ENCODE measurements around the gene GGTA1.
"Not testable (repeated sequence)": the region's sequence is repeated elsewhere in the genome, so short reads cannot be mapped to it uniquely, and the experiment has no call there.

Gene GGTA1

GRCh38 chr9:121472446-121472845 is 27.2 kb downstream of the GGTA1 start:
- in situ Hi-C loops (cut with MboI; ENCODE audit: low pct_unique_long_range_greater_than_20kb, low sequenced_read_pairs): no loop called here

GRCh38 chr9:121466142-121466541 is 33.5 kb downstream of the GGTA1 start:
- in situ Hi-C loops (cut with MboI; ENCODE audit: low pct_unique_long_range_greater_than_20kb, low sequenced_read_pairs): no loop called here
- DNase-seq: no peak

More at GRCh38 chr9:121472446-121472845, 27.2 kb downstream of the GGTA1 start:
- DNase-seq: no peak

GRCh38 chr9:121464968-121465367 is 34.7 kb downstream of the GGTA1 start:
- in situ Hi-C loops (cut with MboI; ENCODE audit: low pct_unique_long_range_greater_than_20kb, low sequenced_read_pairs): no loop called here
- no peak for DNase-seq

DNA sequence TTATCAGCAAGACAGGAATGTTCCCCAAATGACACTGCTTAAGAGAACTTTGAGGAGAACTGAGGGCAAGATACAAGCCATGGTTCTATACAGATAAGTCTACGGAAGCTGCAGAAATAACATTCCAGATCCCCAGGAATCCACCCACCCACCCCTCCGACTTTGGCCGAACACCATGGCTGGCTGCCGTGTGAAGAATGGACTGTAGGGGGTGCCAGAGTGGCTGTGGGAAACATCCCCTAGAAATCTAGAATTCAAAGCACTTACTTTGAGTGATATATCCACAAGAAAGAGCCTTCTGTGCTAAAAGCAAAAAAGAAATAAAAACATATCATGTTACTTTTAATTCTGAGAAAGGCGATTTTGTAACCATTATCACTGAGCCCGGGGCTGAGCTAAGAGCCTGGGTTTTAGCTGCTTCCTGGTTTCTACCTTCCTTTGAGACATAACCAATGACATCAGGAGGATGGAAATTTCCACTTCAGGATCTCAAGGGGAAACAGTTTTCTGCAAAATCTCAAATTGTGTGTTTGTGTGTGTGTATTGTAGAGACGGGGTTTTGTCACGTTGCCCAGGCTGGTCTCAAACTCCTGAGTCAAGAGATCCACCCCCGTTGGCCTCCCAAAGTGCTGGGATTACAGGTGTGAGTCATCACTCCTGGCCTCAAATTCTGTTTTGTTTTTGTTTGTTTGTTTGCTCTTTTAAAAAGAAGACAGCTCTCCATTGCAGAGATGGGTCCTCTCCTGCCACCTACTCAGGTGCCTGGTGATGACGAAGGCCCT is 36.4 kb downstream of the GGTA1 start:
- in situ Hi-C loops (cut with MboI; ENCODE audit: low pct_unique_long_range_greater_than_20kb, low sequenced_read_pairs): no loop called here
- DNase-seq: peak; percentile 61

DNA sequence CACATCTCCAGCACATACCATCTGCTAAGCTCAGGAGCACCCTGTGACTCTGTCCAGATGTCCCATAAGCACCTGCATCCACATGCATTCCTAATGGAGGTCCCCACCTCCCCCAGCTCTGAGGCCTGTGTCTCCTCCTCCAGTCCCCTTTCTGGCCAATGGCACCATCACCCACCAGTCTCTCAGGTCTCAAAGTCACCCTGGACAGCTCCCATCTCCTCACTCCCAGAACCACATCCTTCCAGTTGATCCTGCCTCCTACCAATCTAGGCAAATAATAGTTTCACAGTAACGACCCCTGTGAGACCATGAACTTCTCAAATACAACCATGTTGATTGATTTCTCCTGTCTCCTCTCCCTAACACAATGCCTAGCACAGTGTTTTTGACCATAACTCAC is 40.1 kb downstream of the GGTA1 start:
- in situ Hi-C loops (cut with MboI; ENCODE audit: low pct_unique_long_range_greater_than_20kb, low sequenced_read_pairs): no loop called here
- DNase-seq: no peak

- DNase-seq; in situ Hi-C loops (cut with MboI; ENCODE audit: low pct_unique_long_range_greater_than_20kb, low sequenced_read_pairs): not testable (repeated sequence)
Measured at GRCh38 chr9:121458449-121458848, 41.2 kb downstream of the GGTA1 start.

DNA sequence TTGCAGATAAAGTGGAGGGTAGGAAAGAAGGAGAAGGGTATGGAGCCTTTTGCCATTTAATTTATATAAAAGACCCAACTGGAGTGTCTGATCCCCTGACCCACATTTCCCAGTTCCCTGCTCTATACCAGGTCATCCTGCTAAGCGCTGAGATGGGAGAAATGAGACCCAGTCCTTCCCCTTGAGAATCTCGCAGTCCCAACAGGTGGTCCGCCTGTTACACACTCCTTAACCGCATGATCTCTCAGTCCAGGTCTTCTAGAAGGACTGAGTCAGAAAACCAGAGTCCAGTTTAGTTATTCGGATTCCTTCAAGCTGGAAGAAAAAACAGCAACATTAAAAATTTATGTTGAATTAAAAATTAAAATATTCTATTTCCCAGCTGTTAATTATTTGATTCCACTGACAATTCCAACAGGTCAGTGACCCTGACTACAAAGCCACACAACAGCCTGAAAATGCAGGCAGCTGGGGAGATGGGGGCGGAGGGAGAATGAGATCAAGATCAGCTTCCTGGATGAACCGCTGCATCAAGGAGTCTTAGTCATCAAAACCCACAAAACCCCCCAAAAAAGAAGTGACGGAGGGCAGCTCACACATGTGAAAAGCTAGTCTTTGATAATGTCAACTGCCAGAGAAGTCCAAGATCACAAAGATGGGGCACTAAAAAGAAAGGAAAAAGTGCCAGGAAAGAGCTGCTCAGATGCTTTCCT is 44.0 kb downstream of the GGTA1 start:
- DNase-seq: peak; percentile 40
- in situ Hi-C loops (cut with MboI; ENCODE audit: low pct_unique_long_range_greater_than_20kb, low sequenced_read_pairs): no loop called here

GRCh38 chr9:121454972-121455371 is 44.7 kb downstream of the GGTA1 start:
- no peak for DNase-seq
- in situ Hi-C loops (cut with MboI; ENCODE audit: low pct_unique_long_range_greater_than_20kb, low sequenced_read_pairs): no loop called here

DNA sequence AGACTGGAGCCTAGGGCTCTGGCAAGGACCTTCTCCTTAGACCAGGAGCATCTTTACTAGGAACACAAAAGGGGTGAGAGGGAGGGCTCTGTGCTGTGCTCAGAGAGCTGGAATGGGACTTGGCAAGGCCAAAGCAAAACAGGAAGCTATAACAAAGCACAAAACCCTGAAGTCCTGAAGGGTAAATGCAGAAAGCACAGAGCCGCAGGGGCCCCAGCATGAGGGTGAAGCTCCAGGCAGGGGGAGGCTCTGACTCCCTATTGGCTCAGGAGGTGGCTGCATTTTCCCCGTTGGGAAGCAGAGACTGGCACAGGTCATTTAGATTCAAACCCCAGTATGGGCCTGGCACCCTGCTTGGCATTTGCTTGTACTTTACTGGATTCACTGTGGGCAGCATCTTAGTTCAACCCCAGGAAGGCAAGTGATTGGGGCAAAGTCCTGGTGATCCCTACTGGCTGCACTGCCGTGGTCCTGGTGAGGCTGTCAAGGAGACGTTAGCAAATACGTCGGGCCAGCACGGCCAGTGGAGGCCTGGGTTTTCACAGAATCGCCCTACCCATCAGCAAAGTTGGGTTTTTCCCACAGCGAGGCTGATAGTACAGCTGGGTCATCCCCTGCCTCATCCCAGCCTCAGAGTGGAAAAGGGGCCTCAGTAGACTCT is 46.3 kb downstream of the GGTA1 start:
- in situ Hi-C loops (cut with MboI; ENCODE audit: low pct_unique_long_range_greater_than_20kb, low sequenced_read_pairs): no loop called here
- no peak for DNase-seq

DNA sequence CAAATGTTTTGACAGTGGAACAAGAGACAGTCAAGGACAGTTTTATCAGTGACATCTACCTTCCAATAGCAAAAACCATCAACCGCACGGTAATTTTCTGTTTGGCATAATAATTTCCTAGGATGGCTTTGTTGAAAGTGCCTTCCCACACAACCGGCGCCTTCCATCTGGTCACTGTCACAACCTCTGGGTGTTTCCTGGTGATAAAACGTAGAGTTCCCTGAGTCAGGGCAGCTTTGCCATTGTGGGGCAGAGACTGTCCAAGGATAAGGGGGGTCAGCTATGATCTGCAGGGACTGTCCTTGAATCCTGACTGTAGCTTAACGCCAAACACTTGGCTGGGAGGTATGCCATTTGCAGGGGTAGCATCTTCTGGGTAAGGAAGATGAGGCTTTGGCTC is 47.6 kb downstream of the GGTA1 start:
- in situ Hi-C loops (cut with MboI; ENCODE audit: low pct_unique_long_range_greater_than_20kb, low sequenced_read_pairs): no loop called here
- DNase-seq: no peak

DNA sequence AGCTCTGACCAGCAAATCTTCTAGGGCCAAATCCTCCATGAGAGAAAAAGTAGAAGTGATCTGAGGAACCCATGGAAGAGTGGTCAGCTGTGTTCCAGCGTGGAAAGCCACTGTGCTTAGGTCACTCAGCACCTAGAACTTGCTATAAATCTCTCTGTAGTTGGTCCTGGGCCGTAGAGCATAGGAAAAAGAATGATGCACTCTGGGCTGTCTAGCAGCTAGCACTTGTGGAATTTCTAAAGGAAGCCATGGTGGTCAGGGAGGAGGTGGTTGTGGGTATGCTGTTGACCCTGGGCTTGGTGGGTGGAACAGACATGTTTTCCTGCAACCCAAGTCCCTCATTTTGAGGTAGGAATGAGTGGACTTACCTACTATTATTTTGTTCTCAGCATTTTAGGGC is 48.1 kb downstream of the GGTA1 start:
- in situ Hi-C loops (cut with MboI; ENCODE audit: low pct_unique_long_range_greater_than_20kb, low sequenced_read_pairs): no loop called here
- no peak for DNase-seq

DNA sequence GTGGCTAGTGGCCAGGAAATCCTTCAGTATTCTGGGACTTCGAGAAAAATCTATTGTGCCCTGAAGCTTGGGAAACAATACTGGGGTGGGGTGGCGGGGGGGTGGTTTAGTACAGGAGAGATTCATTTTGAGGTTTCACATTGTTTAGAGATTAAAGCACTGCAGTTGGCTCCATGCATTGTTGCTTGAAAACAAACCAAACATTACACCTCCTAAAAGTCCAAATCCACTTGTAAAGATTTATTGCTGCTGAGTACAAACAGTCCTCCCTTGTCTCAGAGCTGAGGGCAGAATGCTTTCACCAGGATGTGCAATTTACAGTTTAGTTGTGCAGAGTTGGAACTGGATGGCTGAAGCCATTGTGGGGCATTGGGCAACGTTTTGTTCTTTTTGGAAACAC is 49.4 kb downstream of the GGTA1 start:
- no peak for DNase-seq
- in situ Hi-C loops (cut with MboI; ENCODE audit: low pct_unique_long_range_greater_than_20kb, low sequenced_read_pairs): no loop called here

GRCh38 chr9:121449786-121450185 is 49.9 kb downstream of the GGTA1 start:
- in situ Hi-C loops (cut with MboI; ENCODE audit: low pct_unique_long_range_greater_than_20kb, low sequenced_read_pairs): no loop called here
- no peak for DNase-seq

- DNase-seq: peak; percentile 57
- in situ Hi-C loops (cut with MboI; ENCODE audit: low pct_unique_long_range_greater_than_20kb, low sequenced_read_pairs): no loop called here
Measured at GRCh38 chr9:121447321-121447834, 52.3 kb downstream of the GGTA1 start.

GRCh38 chr9:121445986-121446385 is 53.7 kb downstream of the GGTA1 start:
- in situ Hi-C loops (cut with MboI; ENCODE audit: low pct_unique_long_range_greater_than_20kb, low sequenced_read_pairs): no loop called here
- DNase-seq: peak; percentile 28

- DNase-seq: no peak
- in situ Hi-C loops (cut with MboI; ENCODE audit: low pct_unique_long_range_greater_than_20kb, low sequenced_read_pairs): no loop called here
Measured at GRCh38 chr9:121443981-121444380, 55.7 kb downstream of the GGTA1 start.

GRCh38 chr9:121441165-121441564 is 58.5 kb downstream of the GGTA1 start:
- DNase-seq: no peak
- in situ Hi-C loops (cut with MboI; ENCODE audit: low pct_unique_long_range_greater_than_20kb, low sequenced_read_pairs): no loop called here

DNA sequence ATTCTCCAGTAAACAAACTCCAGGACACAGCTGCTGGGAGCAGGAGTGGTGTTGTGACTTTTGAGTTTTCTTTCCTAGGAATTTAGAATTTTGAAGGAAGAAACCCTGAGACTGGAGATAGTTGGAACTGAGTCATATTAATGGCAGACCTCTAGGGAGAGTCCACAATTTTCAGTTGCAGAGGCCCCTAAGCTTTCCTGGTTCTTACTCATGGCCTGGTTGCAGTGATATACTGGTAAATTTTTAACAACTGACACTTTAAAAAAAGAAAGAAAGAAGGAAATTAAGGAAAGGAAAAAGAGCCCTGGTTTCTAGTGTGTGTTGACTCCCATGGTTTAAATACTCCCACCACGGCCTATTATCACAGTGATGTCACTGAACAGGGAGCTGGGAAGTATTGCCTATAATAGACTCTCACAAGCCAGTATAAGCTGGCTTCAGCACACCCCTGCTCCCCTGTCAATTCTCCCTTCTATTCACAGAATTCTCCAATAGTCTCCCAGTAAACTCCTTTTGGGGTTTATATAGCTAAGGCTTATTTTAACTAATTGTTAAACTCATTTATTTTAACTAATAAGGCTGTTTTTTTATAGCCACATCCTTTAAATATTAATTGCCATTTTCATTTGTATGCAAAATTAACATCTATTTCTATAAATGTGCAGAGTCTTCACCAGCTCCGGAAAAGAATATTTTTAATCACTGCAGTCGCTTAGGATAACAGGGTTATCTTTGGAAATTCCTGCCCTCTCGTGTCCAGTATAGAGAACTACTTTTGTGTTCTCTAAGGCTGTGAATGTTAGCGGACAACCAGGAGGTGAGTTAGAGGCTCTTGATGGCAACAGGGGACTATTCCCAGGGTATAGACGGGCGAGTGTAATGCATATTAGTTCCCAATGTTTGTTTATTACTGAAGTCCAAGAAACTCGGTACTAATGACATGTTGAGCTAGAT is 59.7 kb downstream of the GGTA1 start:
- no peak for DNase-seq
- in situ Hi-C loops (cut with MboI; ENCODE audit: low pct_unique_long_range_greater_than_20kb, low sequenced_read_pairs): no loop called here

DNA sequence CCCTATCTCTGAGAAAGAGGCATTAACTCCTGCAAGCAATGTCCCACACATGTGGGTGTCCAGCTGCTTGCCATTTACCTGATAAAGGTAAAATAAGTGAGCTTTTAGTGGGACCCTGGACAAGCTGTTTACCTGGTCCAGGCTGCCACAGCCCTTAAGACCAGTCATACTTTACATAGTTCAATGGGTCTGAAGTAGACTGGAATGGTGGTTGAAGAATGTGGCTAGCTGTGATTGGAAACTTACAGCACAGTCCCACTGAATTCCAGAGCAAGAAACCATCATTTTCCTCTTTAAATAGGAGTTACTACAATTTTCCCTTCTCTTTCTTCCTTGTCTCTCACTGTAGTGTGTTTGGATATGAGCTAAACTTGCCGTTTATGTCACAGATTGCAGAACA is 60.6 kb downstream of the GGTA1 start:
- in situ Hi-C loops (cut with MboI; ENCODE audit: low pct_unique_long_range_greater_than_20kb, low sequenced_read_pairs): no loop called here
- no peak for DNase-seq
